Spleen (tissue), 11 donors: ENCODE measurements around the gene ZNF574. TPM values are rescaled to one million over a fixed set of nuclear protein-coding genes. Genes with fewer than 3 reads are reported as not detected.

Source experiments
- DNase-seq: peaks from one replicate; pipeline ENCODE4 v3.0.0-alpha.2; 2020
- H3K27ac ChIP-seq, 8 donors: fragments of 200-600 bp; sonication (generic) in 7 of 8; 1 replicate in 4 of 8; 2 replicates in 4 of 8; pipeline versions ENCODE4 v1.5.0 to v1.8.0; 2016 to 2021; ENCODE audit warnings: inconsistent platforms in 4 of 8, mild to moderate bottlenecking in 4 of 8, moderate library complexity in 1 of 8
- H3K27me3 ChIP-seq, 7 donors: fragments of 200-600 bp; sonication (generic) in 6 of 7; replicated peaks in 1 of 7; 1 replicate in 4 of 7; 2 replicates in 3 of 7; pipeline versions ENCODE4 v1.5.0 to v1.8.0; 2016 to 2021; ENCODE audit warnings: inconsistent platforms in 3 of 7, mild to moderate bottlenecking in 1 of 7
- H3K36me3 ChIP-seq, 6 donors: fragments of 200-600 bp; sonication (generic) in 5 of 6; 1 replicate in 4 of 6; 2 replicates in 2 of 6; pipeline versions ENCODE4 v1.5.0 to v1.8.0; 2016 to 2021; ENCODE audit warnings: inconsistent platforms in 2 of 6
- H3K4me1 ChIP-seq, 6 donors: fragments of 200-600 bp; sonication (generic) in 5 of 6; 1 replicate in 3 of 6; 2 replicates in 3 of 6; pipeline versions ENCODE4 v1.5.0 to v1.8.0; 2016 to 2021; ENCODE audit warnings: inconsistent platforms in 3 of 6
- H3K4me3 ChIP-seq, 8 donors: fragments of 200-600 bp; sonication (generic) in 7 of 8; 1 replicate in 4 of 8; 2 replicates in 4 of 8; pipeline versions ENCODE4 v1.5.0 to v1.8.0; 2016 to 2021; ENCODE audit warnings: inconsistent platforms in 4 of 8, mild to moderate bottlenecking in 4 of 8, moderate library complexity in 2 of 8
- H3K9me3 ChIP-seq, 8 donors: fragments of 200-600 bp; sonication (generic) in 7 of 8; 1 replicate in 4 of 8; 2 replicates in 4 of 8; pipeline versions ENCODE4 v1.5.0 to v1.8.0; 2016 to 2021; ENCODE audit warnings: inconsistent platforms in 4 of 8
- POLR2A ChIP-seq, 3 donors: fragments of 450-650 bp; IDR thresholded peaks; one replicate each; pipeline ENCODE4 v1.5.1; 2017; ENCODE audit warnings: antibody characterized with exemption in 3 of 3, mild to moderate bottlenecking in 1 of 3
- POLR2AphosphoS5 ChIP-seq, 3 donors: sonication (generic); formaldehyde crosslinking; IDR thresholded peaks; one replicate each; pipeline ENCODE4 v1.5.1; 2017; ENCODE audit warnings: antibody characterized with exemption in 3 of 3
- WGBS, 5 donors: extraction: QIAGEN DNeasy Blood & Tissue Kit in 3 of 5; methylation state at CpG; one replicate each; pipeline versions ENCODE4 v1.1.5 to v1.1.7; 2013 to 2018; 5-methylcytosine and 5-hydroxymethylcytosine counted together
- intact Hi-C: fragments of 100-400 bp; cut with DNase I; formaldehyde crosslinking; loops from one replicate; pipeline ENCODE4 v1.15.0; 2023; ENCODE audit warnings: low total_unique reads
- polyA plus RNA-seq, 3 donors: library from polyadenylated mRNA; stranded (reverse); fragments of 200-250 nt; gene quantifications; one replicate each; pipeline ENCODE4 v1.2.1, GENCODE V29; 2013
- total RNA-seq, 7 donors: library from RNA; depleted of rRNA in 3 of 7; stranded (reverse); fragments of >200 nt in 3 of 7; fragmentation: NEBNext Ultra II Directional in 4 of 7; extraction: Animal tissue kit (Norgen Biotek cat#: 25700) in 4 of 7; gene quantifications; one replicate each; pipeline versions ENCODE4 v1.1.0 to v1.2.1, GENCODE V29; 2016 to 2021
- TF ChIP-seq, protein P1 (sequence below), 11 experiments: fragments of 200-600 bp in 7 of 11; fragments of 450-650 bp in 4 of 11; sonication (generic) in 4 of 11; IDR thresholded peaks in 8 of 11; conservative IDR thresholded peaks in 3 of 11; 1 replicate in 7 of 11; 2 replicates in 4 of 11; pipeline versions ENCODE4 v1.4.0 to v1.8.0; 2016 to 2021; ENCODE audit warnings: antibody characterized with exemption in 11 of 11, inconsistent platforms in 4 of 11, mild to moderate bottlenecking in 1 of 11
- donor health status: healthy with polysubstance abuse.
- donor health status: DM: no; HTN: no; CAD: no; lungs with moderate emphysema.
- donor health status: DM: no; HTN: no; CAD: no.
- donor health status: Bipolar disorder and iron deficiency.
- donor health status: healthy.
- donor health status: DM: no; HTN: no; CAD: no.
- donor health status: DM: yes; HTN: yes; CAD: no.

ZNF574 gene
- total and polyA plus RNA-seq, 10 donors, result 4.7 to 21.0 (median 15.3) TPM

GRCh38 chr19:42115705-42116104, 39.7 kb downstream of the ZNF574 start:
- TF ChIP-seq POLR2AphosphoS5 (IDR thresholded peaks at IDR 0.05), result no peak
- TF ChIP-seq, protein P1, sequence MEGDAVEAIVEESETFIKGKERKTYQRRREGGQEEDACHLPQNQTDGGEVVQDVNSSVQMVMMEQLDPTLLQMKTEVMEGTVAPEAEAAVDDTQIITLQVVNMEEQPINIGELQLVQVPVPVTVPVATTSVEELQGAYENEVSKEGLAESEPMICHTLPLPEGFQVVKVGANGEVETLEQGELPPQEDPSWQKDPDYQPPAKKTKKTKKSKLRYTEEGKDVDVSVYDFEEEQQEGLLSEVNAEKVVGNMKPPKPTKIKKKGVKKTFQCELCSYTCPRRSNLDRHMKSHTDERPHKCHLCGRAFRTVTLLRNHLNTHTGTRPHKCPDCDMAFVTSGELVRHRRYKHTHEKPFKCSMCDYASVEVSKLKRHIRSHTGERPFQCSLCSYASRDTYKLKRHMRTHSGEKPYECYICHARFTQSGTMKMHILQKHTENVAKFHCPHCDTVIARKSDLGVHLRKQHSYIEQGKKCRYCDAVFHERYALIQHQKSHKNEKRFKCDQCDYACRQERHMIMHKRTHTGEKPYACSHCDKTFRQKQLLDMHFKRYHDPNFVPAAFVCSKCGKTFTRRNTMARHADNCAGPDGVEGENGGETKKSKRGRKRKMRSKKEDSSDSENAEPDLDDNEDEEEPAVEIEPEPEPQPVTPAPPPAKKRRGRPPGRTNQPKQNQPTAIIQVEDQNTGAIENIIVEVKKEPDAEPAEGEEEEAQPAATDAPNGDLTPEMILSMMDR (IDR thresholded peaks at IDR 0.05 in 8 of 11, conservative IDR thresholded peaks at IDR 0.05 in 3 of 11), result no peak
- no peak for TF ChIP-seq POLR2A (IDR thresholded peaks at IDR 0.05)
- Histone ChIP-seq H3K9me3 (no peaks in the 10 kb centered on the region), H3K36me3 (peaks cover 0 to 75% (median 15%) of the 10 kb centered on the region in 6 donors), H3K27me3 (no peaks in the 10 kb centered on the region), H3K4me3 (no peak overlapping the region), H3K27ac (peak overlapping the region in 5 of 8 donors; percentile 14 to 92 (median 81)), H3K4me1 (peaks cover 13 to 100% (median 60%) of the 10 kb centered on the region in 6 donors)
- intact Hi-C loops, result no loop called here
- DNase-seq, result no peak
- 83 to 92% (median 86%) methylated on average over 4 of the region's 4 CpGs for WGBS, 5 donors

DNA sequence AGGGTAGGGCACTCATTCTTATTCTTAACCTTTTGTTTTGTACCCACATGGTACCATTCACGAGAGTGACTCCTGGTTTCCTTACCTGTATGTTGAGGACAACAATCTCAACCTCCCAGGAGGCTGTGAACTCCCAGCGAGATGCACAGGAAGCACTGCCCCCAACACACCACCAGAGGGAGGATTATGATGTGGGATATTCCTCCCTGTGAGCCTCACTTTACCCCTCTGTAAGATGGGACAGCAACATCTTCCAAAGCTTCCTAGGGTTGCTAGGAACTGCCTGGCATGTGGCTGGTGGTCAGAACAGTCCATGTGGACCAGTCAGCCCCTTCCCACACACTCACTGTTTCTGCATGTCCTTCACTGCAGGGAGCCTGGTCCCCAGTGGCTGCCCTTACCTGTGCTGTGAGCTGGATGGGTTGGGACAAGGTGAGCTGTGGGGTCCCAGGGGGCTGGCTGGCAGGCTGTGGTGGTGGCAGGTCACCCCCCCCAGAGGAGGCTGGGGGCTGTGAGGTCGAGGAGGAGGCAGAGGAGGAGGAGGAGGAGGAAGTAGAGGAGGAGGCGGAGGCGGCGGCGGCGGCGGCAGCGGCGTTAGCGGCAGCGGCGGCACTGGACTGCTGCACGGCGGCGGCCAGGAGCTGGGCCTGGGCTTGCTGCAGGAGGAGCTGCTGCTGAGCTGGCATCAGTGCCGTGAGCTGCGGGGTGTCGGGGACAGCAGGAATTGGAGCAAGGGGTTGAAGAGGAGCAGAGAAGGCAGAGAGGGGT, 40.5 kb downstream of the ZNF574 start:
- intact Hi-C loops, result no loop called here
- Histone ChIP-seq H3K4me3 (no peak overlapping the region), H3K27ac (peak overlapping the region in 4 of 8 donors; percentile 76 to 92 (median 82)), H3K4me1 (peaks cover 20 to 100% (median 67%) of the 10 kb centered on the region in 6 donors), H3K36me3 (peaks cover 0 to 69% (median 15%) of the 10 kb centered on the region in 6 donors), H3K27me3 (no peaks in the 10 kb centered on the region), H3K9me3 (no peaks in the 10 kb centered on the region)
- no peak for DNase-seq
- WGBS, 5 donors, result 90 to 94% (median 93%) methylated on average over 13 to 20 of the region's 20 CpGs
- TF ChIP-seq, protein P1 (IDR thresholded peaks at IDR 0.05 in 8 of 11, conservative IDR thresholded peaks at IDR 0.05 in 3 of 11), result peak in 3 of 11 experiments; percentile 8 to 41 (median 16)
- TF ChIP-seq POLR2AphosphoS5 (IDR thresholded peaks at IDR 0.05), result no peak

DNA sequence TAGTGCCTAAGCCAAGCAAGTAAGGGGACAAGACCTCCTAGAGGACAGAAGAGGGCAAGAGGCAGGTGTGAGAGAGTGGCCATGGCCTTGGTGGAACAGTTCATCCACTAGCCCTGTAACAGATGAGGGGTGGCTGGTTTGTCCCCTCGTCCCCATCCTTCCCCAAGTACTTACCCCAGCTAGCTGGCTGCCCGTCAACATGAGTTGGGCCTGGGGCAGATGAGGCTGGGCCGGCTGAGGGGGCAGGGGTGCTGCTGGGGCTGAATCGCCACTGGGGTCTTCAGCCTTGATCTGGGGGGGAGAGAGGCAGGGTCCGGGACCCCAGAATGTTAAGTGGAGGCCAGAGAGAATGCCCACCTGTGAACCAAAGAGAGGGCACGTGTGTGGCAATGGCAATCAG, 41.1 kb downstream of the ZNF574 start:
- H3K4me3 ChIP-seq, result no peak overlapping the region
- H3K27me3 ChIP-seq, result no peaks in the 10 kb centered on the region
- H3K36me3 ChIP-seq, result peaks cover 0 to 63% (median 15%) of the 10 kb centered on the region in 6 donors
- H3K27ac ChIP-seq, result peak overlapping the region in 4 of 8 donors; percentile 48 to 92 (median 78)
- intact Hi-C loops, result no loop called here
- DNase-seq, result no peak
- H3K9me3 ChIP-seq, result no peaks in the 10 kb centered on the region
- WGBS, 5 donors, result 84 to 99% (median 92%) methylated on average over 6 of the region's 6 CpGs
- TF ChIP-seq, protein P1 (IDR thresholded peaks at IDR 0.05 in 8 of 11, conservative IDR thresholded peaks at IDR 0.05 in 3 of 11), result no peak
- no peak for TF ChIP-seq POLR2AphosphoS5 (IDR thresholded peaks at IDR 0.05)
- TF ChIP-seq POLR2A (IDR thresholded peaks at IDR 0.05), result no peak
- H3K4me1 ChIP-seq, result peaks cover 26 to 100% (median 73%) of the 10 kb centered on the region in 6 donors

DNA sequence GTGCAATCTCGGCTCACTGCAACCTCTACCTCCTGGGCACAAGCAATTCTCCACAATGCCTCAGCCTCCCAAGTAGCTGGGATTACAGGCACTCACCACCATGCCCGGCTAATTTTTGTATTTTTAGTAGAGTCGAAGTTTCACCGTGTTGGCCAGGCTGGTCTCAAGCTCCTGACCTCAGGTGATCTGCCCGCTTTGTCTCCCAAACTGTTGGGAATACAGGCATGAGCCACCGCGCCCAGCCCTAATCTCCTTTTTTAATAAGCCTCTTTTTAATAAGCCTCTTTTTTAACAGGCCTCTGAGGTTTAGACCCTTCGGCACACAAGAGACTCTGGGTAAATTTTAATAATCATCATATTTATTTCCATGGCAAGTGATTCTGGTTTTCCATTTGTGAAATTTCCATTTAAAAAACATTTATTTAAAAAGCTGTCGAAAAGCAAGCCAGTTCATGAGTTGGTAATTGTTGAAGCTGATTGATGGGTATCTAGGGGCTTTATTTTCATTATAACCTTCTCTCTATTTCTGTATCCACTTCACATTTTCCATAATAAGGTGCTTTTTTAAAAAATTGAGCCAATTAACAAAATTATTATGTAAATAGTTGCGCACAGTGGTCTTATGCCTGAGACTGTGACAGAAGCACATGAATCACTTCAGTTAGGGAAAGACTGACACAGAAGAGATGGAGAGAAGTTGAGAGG, 44.5 kb downstream of the ZNF574 start:
- no peak for DNase-seq
- H3K36me3 ChIP-seq, result peaks cover 0 to 31% (median 15%) of the 10 kb centered on the region in 6 donors
- intact Hi-C loops, result no loop called here
- H3K27me3 ChIP-seq, result peaks cover 0 to 3% (median 0%) of the 10 kb centered on the region in 7 donors
- TF ChIP-seq POLR2AphosphoS5 (IDR thresholded peaks at IDR 0.05), result no peak
- TF ChIP-seq POLR2A (IDR thresholded peaks at IDR 0.05), result no peak
- TF ChIP-seq, protein P1 (IDR thresholded peaks at IDR 0.05 in 8 of 11, conservative IDR thresholded peaks at IDR 0.05 in 3 of 11), result no peak
- H3K9me3 ChIP-seq, result no peaks in the 10 kb centered on the region
- 89 to 95% (median 93%) methylated on average over 10 of the region's 10 CpGs for WGBS, 5 donors
- no peak overlapping the region for H3K4me3 ChIP-seq
- H3K4me1 ChIP-seq, result peaks cover 33 to 100% (median 78%) of the 10 kb centered on the region in 6 donors
- peak overlapping the region in 7 of 8 donors; percentile 48 to 92 (median 81) for H3K27ac ChIP-seq
